Psoas muscle (tissue), 8 donors: ENCODE results near the gene CPLX3. TPM values are rescaled to one million over a fixed set of nuclear protein-coding genes. Genes with fewer than 3 reads are reported as not detected.
A peak's percentile ranks its signal among the peaks of the same experiment; 100 is the strongest.

Experiments
- ATAC-seq, 4 donors: fragments of 200-7000 bp; cut with Tn5 transposase; one replicate each; pipeline ENCODE4 v1.9.1; 2020; ENCODE audit warnings: moderate library complexity in 3 of 4, mild to moderate bottlenecking in 2 of 4
- DNase-seq, 2 donors: peaks; one replicate each; pipeline ENCODE4 v3.0.0-alpha.2; 2020
- H3K27ac ChIP-seq: fragments of 200-600 bp; one replicate; pipeline ENCODE4 v1.8.0; 2022
- H3K27me3 ChIP-seq, 3 donors: fragments of 200-600 bp in 1 of 3; one replicate each; pipeline versions ENCODE4 v1.6.1 to v1.8.0; 2013 to 2022; ENCODE audit warnings: low read length in 2 of 3, mild to moderate bottlenecking in 2 of 3, moderate library complexity in 1 of 3; ENCODE audit not compliant: insufficient read depth in 3 of 3
- H3K36me3 ChIP-seq, 2 donors: fragments of 200-600 bp in 1 of 2; one replicate each; pipeline versions ENCODE4 v1.6.1 to v1.8.0; 2013 to 2022; ENCODE audit warnings: low read depth in 1 of 2, mild to moderate bottlenecking in 1 of 2, moderate library complexity in 1 of 2; ENCODE audit not compliant: insufficient read depth in 1 of 2
- H3K4me1 ChIP-seq: fragments of 200-600 bp; one replicate; pipeline ENCODE4 v1.8.0; 2022
- H3K4me3 ChIP-seq: fragments of 200-600 bp; one replicate; pipeline ENCODE4 v1.8.0; 2022; ENCODE audit warnings: mild to moderate bottlenecking
- H3K9me3 ChIP-seq: fragments of 200-600 bp; one replicate; pipeline ENCODE4 v1.8.0; 2022
- WGBS, 3 donors: extraction: QIAGEN DNeasy Blood & Tissue Kit; methylation state at CpG; one replicate each; pipeline versions ENCODE4 v1.1.6 to v1.1.7; 2013; 5-methylcytosine and 5-hydroxymethylcytosine counted together
- intact Hi-C, 2 donors: fragments of 100-400 bp; cut with DNase I; formaldehyde crosslinking; loops; one replicate each; pipeline versions ENCODE4 v1.11.0 to v1.14.2; 2022
- long read RNA-seq, 2 donors: library from polyadenylated mRNA; unstranded; transcript quantifications; one replicate each; pipeline ENCODE4 v2.0.0, GENCODE V29; 2021
- polyA plus RNA-seq, 3 donors: library from polyadenylated mRNA; stranded (reverse); fragments of 200-250 nt; gene quantifications; one replicate each; pipeline ENCODE4 v1.2.3, GENCODE V29; 2013
- total RNA-seq, 4 donors: library from RNA; stranded (reverse); fragmentation: NEBNext Ultra II Directional in 2 of 4; extraction: Animal tissue kit (Norgen Biotek cat#: 25700) in 2 of 4; gene quantifications; one replicate each; pipeline versions ENCODE4 v1.2.1 to v1.2.4, GENCODE V29; 2021 to 2023
- TF ChIP-seq, protein P1 (sequence below): fragments of 200-600 bp; IDR thresholded peaks from one replicate; pipeline ENCODE4 v1.8.0; 2022; ENCODE audit warnings: antibody characterized with exemption
- donor health status: healthy with polysubstance abuse.
- donor health status: DM: no; HTN: no; CAD: no; lungs with moderate emphysema.
- donor health status: Bipolar disorder and iron deficiency.
- donor health status: healthy.
- donor health status: DM: yes; HTN: yes; CAD: no.
- donor health status: DM: no; HTN: no; CAD: no.
- donor health status: DM: no; HTN: no; CAD: no.
- donor health status: DM: yes; HTN: yes; CAD: no.

Gene CPLX3, protein sequence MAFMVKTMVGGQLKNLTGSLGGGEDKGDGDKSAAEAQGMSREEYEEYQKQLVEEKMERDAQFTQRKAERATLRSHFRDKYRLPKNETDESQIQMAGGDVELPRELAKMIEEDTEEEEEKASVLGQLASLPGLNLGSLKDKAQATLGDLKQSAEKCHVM
- total RNA-seq = under 1 TPM in 1 of 4 donors, not detected in 3; 0.19 TPM
- polyA plus RNA-seq = under 1 TPM in 2 of 3 donors, not detected in 1; 0.03 to 0.04 TPM
- long read RNA-seq, donor 1 = 0 reads
- long read RNA-seq, donor 2 = 0 reads

- peaks cover 0 to 10% (median 1%) of the 10 kb centered on the region in 3 donors for H3K27me3 ChIP-seq
- H3K27ac ChIP-seq = no peak within 1 kb of the TSS
- TF ChIP-seq, protein P1, sequence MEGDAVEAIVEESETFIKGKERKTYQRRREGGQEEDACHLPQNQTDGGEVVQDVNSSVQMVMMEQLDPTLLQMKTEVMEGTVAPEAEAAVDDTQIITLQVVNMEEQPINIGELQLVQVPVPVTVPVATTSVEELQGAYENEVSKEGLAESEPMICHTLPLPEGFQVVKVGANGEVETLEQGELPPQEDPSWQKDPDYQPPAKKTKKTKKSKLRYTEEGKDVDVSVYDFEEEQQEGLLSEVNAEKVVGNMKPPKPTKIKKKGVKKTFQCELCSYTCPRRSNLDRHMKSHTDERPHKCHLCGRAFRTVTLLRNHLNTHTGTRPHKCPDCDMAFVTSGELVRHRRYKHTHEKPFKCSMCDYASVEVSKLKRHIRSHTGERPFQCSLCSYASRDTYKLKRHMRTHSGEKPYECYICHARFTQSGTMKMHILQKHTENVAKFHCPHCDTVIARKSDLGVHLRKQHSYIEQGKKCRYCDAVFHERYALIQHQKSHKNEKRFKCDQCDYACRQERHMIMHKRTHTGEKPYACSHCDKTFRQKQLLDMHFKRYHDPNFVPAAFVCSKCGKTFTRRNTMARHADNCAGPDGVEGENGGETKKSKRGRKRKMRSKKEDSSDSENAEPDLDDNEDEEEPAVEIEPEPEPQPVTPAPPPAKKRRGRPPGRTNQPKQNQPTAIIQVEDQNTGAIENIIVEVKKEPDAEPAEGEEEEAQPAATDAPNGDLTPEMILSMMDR = no peak
- peaks cover 9% of the 10 kb centered on the region for H3K4me1 ChIP-seq
- no peaks in the 10 kb centered on the region for H3K9me3 ChIP-seq
- peak in 1 of 2 donors; percentile 34 for DNase-seq
- 2 to 8% (median 5%) methylated on average over 19 to 44 of the region's 44 CpGs for WGBS, 3 donors
- ATAC-seq = peak; percentile 40 to 76 (median 60)
- no peak within 1 kb of the TSS for H3K4me3 ChIP-seq
- H3K36me3 ChIP-seq = no peaks in the 10 kb centered on the region
- intact Hi-C loops = no loop called here
Observed at GRCh38 chr15:74826364-74826819, at the start of gene CPLX3. Gene CPLX3, plus strand, starts transcription at chr15:74826627. Its CDS starts 77 bp downstream, at chr15:74826704.

DNA sequence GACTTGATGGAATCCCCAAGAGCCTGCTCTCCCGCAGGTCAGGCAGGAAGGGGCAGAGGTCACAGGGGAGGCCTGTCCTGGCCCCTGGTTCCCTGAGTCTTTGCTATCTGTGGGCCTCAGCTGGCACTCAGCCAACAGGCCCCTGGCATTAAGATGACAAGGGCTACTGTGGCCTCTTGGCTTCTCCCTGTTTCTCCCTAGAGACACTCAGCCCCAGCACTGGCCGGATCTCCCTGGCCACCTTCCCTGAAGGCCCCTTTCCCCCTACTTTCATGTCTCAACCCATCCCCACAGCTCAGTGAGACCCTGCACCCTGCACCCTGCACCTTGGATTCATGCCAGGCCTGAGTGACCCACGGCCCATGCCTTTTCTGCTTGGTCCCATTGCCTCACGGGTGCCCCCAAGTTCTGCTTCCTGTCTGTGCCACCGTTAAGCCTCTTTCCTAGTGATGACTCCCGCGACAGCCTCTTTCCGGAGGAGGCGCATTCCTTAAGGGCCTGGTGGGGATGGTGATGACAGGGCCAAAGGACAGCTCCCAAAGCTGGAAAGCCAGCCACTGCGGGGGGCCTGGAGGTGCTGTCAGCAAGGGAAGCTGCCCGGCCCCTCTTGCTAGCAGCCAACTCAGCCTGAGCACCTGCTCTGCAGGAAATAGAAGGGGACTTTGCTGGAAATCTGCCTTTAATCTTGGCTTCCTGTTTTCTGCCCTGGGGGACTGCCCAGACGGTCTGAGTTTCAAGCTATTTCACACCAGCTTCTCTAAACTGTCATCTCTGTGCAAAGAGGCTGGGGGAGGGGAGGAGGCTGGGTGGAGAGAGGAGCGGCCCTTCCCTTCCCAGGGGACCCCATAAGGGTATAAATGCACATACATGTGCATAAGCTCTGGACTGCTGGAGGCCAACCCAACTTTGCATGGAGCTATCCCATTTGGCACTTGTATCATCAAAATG is 49.3 kb upstream of the CPLX3 start:
- ATAC-seq (peak in 1 of 4 donors; percentile 21), DNase-seq (no peak)
- Histone ChIP-seq H3K27me3 (no peaks in the 10 kb centered on the region), H3K27ac (no peak overlapping the region), H3K36me3 (no peaks in the 10 kb centered on the region), H3K4me3 (no peak overlapping the region), H3K9me3 (no peaks in the 10 kb centered on the region), H3K4me1 (peaks cover 9% of the 10 kb centered on the region)
- intact Hi-C loops = no loop called here
- TF ChIP-seq, protein P1 = no peak
- WGBS, 3 donors = 30 to 38% (median 30%) methylated on average over 13 of the region's 13 CpGs

DNA sequence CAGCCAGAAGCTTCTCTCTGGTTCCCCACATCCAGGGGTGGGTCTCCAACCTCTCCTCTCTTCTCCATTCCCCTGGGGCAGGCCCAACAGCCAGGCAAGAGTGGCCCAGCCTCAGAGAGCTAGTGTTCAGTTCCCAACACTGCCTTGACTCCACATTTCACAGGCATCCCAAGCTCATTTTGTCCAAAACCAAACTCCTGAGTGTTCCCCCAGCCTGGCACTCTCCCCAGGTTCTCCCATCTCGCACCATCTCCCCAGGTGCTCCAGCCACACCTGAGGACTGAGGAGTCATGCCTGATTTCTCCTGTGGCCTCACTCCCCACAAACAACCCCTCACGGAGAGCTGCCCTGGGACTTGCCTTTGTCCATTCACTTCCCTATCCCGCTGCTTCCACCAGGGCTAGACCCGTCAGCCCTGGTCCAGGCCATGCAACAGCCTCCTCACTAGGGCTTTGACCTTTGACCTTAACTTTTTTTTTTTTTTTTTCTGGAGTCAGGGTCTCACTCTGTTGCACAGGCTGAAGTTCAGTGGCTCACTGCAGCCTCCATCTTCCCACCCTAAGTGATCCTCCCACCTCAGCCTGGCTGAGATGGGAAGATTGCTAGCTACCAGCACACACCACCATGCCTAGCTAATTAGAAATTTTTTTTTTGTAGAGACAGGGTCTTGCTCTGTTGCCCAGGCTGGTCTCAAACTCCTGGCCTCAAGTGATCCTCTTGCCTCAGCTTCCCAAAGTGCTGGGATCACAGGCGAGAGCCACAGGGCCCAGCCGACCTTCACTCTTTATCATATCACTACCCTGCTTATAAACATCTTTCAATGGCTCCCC is 48.4 kb upstream of the CPLX3 start:
- Histone ChIP-seq H3K36me3 (no peaks in the 10 kb centered on the region), H3K27me3 (no peaks in the 10 kb centered on the region), H3K4me1 (peaks cover 12% of the 10 kb centered on the region), H3K9me3 (no peaks in the 10 kb centered on the region), H3K27ac (no peak overlapping the region), H3K4me3 (no peak overlapping the region)
- ATAC-seq (no peak), DNase-seq (no peak)
- WGBS, 3 donors = 89 to 92% (median 92%) methylated on average over 6 of the region's 6 CpGs
- intact Hi-C loops = no loop called here
- TF ChIP-seq, protein P1 = no peak

GRCh38 chr15:74778599-74778970 is 47.8 kb upstream of the CPLX3 start:
- Histone ChIP-seq H3K36me3 (no peaks in the 10 kb centered on the region), H3K27me3 (no peaks in the 10 kb centered on the region), H3K4me1 (peaks cover 18% of the 10 kb centered on the region), H3K4me3 (no peak overlapping the region), H3K27ac (no peak overlapping the region), H3K9me3 (no peaks in the 10 kb centered on the region)
- TF ChIP-seq, protein P1 = no peak
- ATAC-seq (no peak), DNase-seq (no peak)
- intact Hi-C loops = no loop called here
- WGBS, 3 donors = 93 to 94% (median 94%) methylated on average over 5 of the region's 5 CpGs
